ENCODE results near the gene TMSB10.

- TF ChIP-seq CTCF (IDR thresholded peaks at IDR 0.05) (no peak), POLR2A (IDR thresholded peaks at IDR 0.05) (no peak)
Observed at GRCh38 chr2:84894758-84895520, 10.5 kb upstream of the TMSB10 start.

Data from uterus (tissue), 2 donors.